Hepatocyte (in vitro differentiated cells): ENCODE data around the gene PDPN. TPM values are rescaled to one million over a fixed set of nuclear protein-coding genes. Genes with fewer than 3 reads are reported as not detected.

Experiments
- DNase-seq: peaks from one replicate; pipeline ENCODE4 v3.0.0-alpha.2; 2016; ENCODE audit warnings: low spot score
- H2AFZ ChIP-seq: fragments of 200-600 bp; sonication (generic); 2 replicates; pipeline ENCODE4 v1.6.0; 2016; ENCODE audit warnings: antibody characterized with exemption, mild to moderate bottlenecking
- H3K27ac ChIP-seq: fragments of 200-600 bp; sonication (generic); 2 replicates; pipeline ENCODE4 v1.5.1; 2016; ENCODE audit warnings: mild to moderate bottlenecking
- H3K27me3 ChIP-seq: fragments of 200-600 bp; sonication (generic); 2 replicates; pipeline ENCODE4 v1.6.1; 2016
- H3K36me3 ChIP-seq: fragments of 200-600 bp; sonication (generic); replicated peaks from 2 replicates; pipeline ENCODE4 v1.5.1; 2016; ENCODE audit warnings: low read depth; ENCODE audit not compliant: insufficient read depth
- H3K4me1 ChIP-seq: fragments of 200-600 bp; sonication (generic); 2 replicates; pipeline ENCODE4 v1.5.1; 2016; ENCODE audit warnings: mild to moderate bottlenecking, moderate library complexity; ENCODE audit not compliant: insufficient read depth
- H3K4me2 ChIP-seq: fragments of 200-600 bp; sonication (generic); 2 replicates; pipeline ENCODE4 v1.6.0; 2016
- H3K4me3 ChIP-seq: fragments of 200-600 bp; sonication (generic); 2 replicates; pipeline ENCODE4 v1.5.1; 2016; ENCODE audit warnings: mild to moderate bottlenecking
- H3K79me2 ChIP-seq: fragments of 200-600 bp; sonication (generic); 2 replicates; pipeline ENCODE4 v1.6.0; 2017; ENCODE audit warnings: mild to moderate bottlenecking
- H3K9me2 ChIP-seq: fragments of 200-600 bp; sonication (generic); replicated peaks from 2 replicates; pipeline ENCODE4 v1.6.0; 2017; ENCODE audit warnings: mild to moderate bottlenecking; ENCODE audit not compliant: insufficient read depth
- H3K9me3 ChIP-seq: fragments of 200-600 bp; sonication (generic); 2 replicates; pipeline ENCODE4 v1.5.1; 2016; ENCODE audit warnings: low read depth, mild to moderate bottlenecking
- H4K20me1 ChIP-seq: fragments of 200-600 bp; sonication (generic); 2 replicates; pipeline ENCODE4 v1.6.0; 2016; ENCODE audit warnings: mild to moderate bottlenecking; ENCODE audit not compliant: insufficient read depth, poor library complexity, severe bottlenecking
- CTCF ChIP-seq: fragments of 200-600 bp; sonication (generic); IDR thresholded peaks from 2 replicates; pipeline ENCODE4 v1.5.1; 2016; ENCODE audit warnings: antibody characterized with exemption, mild to moderate bottlenecking; ENCODE audit not compliant: poor library complexity
- EZH2 ChIP-seq: fragments of 200-600 bp; sonication (generic); IDR thresholded peaks from 2 replicates; pipeline ENCODE4 v1.6.1; 2016; ENCODE audit warnings: antibody characterized with exemption, mild to moderate bottlenecking, borderline replicate concordance
- EZH2phosphoT487 ChIP-seq: fragments of 200-600 bp; sonication (generic); IDR thresholded peaks from one replicate; pipeline ENCODE4 v1.6.1; 2018; ENCODE audit warnings: antibody characterized with exemption, mild to moderate bottlenecking, low read depth, moderate library complexity; ENCODE audit not compliant: unreplicated experiment, severe bottlenecking
- WGBS: methylation state at CpG from one replicate; pipeline ENCODE4 v1.1.6; 2016; ENCODE audit warnings: low lambda C conversion rate; ENCODE audit errors: missing lambda C conversion rate; 5-methylcytosine and 5-hydroxymethylcytosine counted together
- polyA plus RNA-seq: library from polyadenylated mRNA; unstranded; fragments of >200 nt; fragmentation: Nextera tagmentation; extraction: Ambion mirVana; gene quantifications from 2 replicates; pipeline ENCODE4 v1.2.1, GENCODE V29; 2016
- total RNA-seq: library from RNA; depleted of rRNA; stranded (reverse); fragments of >200 nt; gene quantifications from 2 replicates; pipeline ENCODE4 v1.2.3, GENCODE V29; 2014

Gene PDPN
- total and polyA plus RNA-seq, 2 experiments from 2014 or later, result 305 to 478 TPM

- WGBS, result 47% methylated on average over 27 of the region's 27 CpGs
- Histone ChIP-seq H2AFZ (no peak overlapping the region), H3K4me3 (peak overlapping the region; percentile 53)
These were observed 754 bp upstream of the PDPN start for GRCh38 chr1:13582713-13583443.

GRCh38 chr1:13583966-13584791 is 547 bp downstream of the PDPN start:
- H2AFZ ChIP-seq, result peak overlapping the region; percentile 40
- 12% methylated on average over 47 of the region's 47 CpGs for WGBS
- no peak for TF ChIP-seq EZH2phosphoT487
- TF ChIP-seq CTCF, result no peak
- no peak for TF ChIP-seq EZH2

More at GRCh38 chr1:13582713-13583443, 754 bp upstream of the PDPN start:
- Histone ChIP-seq H3K9me3 (no peaks in the 10 kb centered on the region), H3K4me1 (peaks cover 3% of the 10 kb centered on the region), H4K20me1 (no peaks in the 10 kb centered on the region), H3K27ac (peak overlapping the region; percentile 33), H3K27me3 (no peaks in the 10 kb centered on the region), H3K4me2 (peak overlapping the region; percentile 80), H3K36me3 (no peaks in the 10 kb centered on the region), H3K79me2 (peaks cover 36% of the 10 kb centered on the region), H3K9me2 (no peaks in the 10 kb centered on the region)
- TF ChIP-seq EZH2phosphoT487, result no peak
- no peak for TF ChIP-seq CTCF
- TF ChIP-seq EZH2, result no peak
- no peak for DNase-seq

GRCh38 chr1:13584876-13585611 is 1.4 kb downstream of the PDPN start:
- peak overlapping the region; percentile 80 for H3K4me2 ChIP-seq
- WGBS, result 73% methylated on average over 11 of the region's 11 CpGs
- H3K79me2 ChIP-seq, result peaks cover 56% of the 10 kb centered on the region
- peak overlapping the region; percentile 53 for H3K4me3 ChIP-seq
- H3K27me3 ChIP-seq, result no peaks in the 10 kb centered on the region
- no peaks in the 10 kb centered on the region for H3K9me3 ChIP-seq
- no peaks in the 10 kb centered on the region for H3K9me2 ChIP-seq
- H4K20me1 ChIP-seq, result no peaks in the 10 kb centered on the region
- no peak overlapping the region for H2AFZ ChIP-seq
- DNase-seq, result no peak
- peaks cover 10% of the 10 kb centered on the region for H3K4me1 ChIP-seq
- peak overlapping the region; percentile 90 for H3K27ac ChIP-seq
- H3K36me3 ChIP-seq, result no peaks in the 10 kb centered on the region
- TF ChIP-seq EZH2, result no peak
- TF ChIP-seq CTCF, result no peak
- no peak for TF ChIP-seq EZH2phosphoT487

More at GRCh38 chr1:13583966-13584791, 547 bp downstream of the PDPN start:
- H3K36me3 ChIP-seq, result no peaks in the 10 kb centered on the region
- no peaks in the 10 kb centered on the region for H3K27me3 ChIP-seq
- no peaks in the 10 kb centered on the region for H3K9me3 ChIP-seq
- H3K27ac ChIP-seq, result peak overlapping the region; percentile 90
- peak; percentile 56 for DNase-seq
- H3K9me2 ChIP-seq, result no peaks in the 10 kb centered on the region
- peaks cover 3% of the 10 kb centered on the region for H3K4me1 ChIP-seq
- peaks cover 48% of the 10 kb centered on the region for H3K79me2 ChIP-seq
- no peaks in the 10 kb centered on the region for H4K20me1 ChIP-seq
- peak overlapping the region; percentile 53 for H3K4me3 ChIP-seq
- H3K4me2 ChIP-seq, result peak overlapping the region; percentile 80
